HG02970 (cell line): Measurements from ENCODE around the gene PRIMA1.
"Not testable (repeated sequence)": the region's sequence is repeated elsewhere in the genome, so short reads cannot be mapped to it uniquely, and the experiment has no call there.

Experiments
- ATAC-seq: cut with Tn5 transposase; IDR thresholded peaks from one replicate; pipeline ENCODE4 v1.9.1; 2021; ENCODE audit warnings: mild to moderate bottlenecking, moderate library complexity, moderate number of reproducible peaks; ENCODE audit not compliant: unreplicated experiment, low FRiP score

Gene PRIMA1

GRCh38 chr14:93788293-93788542 lies at the start of gene PRIMA1:
TSS of gene PRIMA1 (minus strand) at chr14:93788485. CDS start at chr14:93787718, 767 bp downstream.
- no peak for ATAC-seq

GRCh38 chr14:93834699-93835371 lies 46.5 kb upstream of the PRIMA1 start:
- no peak for ATAC-seq

GRCh38 chr14:93832665-93833064 lies 44.4 kb upstream of the PRIMA1 start:
- no peak for ATAC-seq

- no peak for ATAC-seq
Measured at GRCh38 chr14:93832081-93832480, 43.8 kb upstream of the PRIMA1 start.

GRCh38 chr14:93830753-93831461 lies 42.6 kb upstream of the PRIMA1 start:
- no peak for ATAC-seq

- no peak for ATAC-seq
Measured at GRCh38 chr14:93829839-93830481, 41.7 kb upstream of the PRIMA1 start.

- ATAC-seq = no peak
Measured at GRCh38 chr14:93825235-93825553, 36.9 kb upstream of the PRIMA1 start.

- ATAC-seq = no peak
Measured at GRCh38 chr14:93824518-93825234, 36.4 kb upstream of the PRIMA1 start.

- no peak for ATAC-seq
Measured at GRCh38 chr14:93824076-93824475, 35.8 kb upstream of the PRIMA1 start.

- no peak for ATAC-seq
Measured at GRCh38 chr14:93821051-93821450, 32.8 kb upstream of the PRIMA1 start.

GRCh38 chr14:93818857-93819256 lies 30.6 kb upstream of the PRIMA1 start:
- no peak for ATAC-seq

- no peak for ATAC-seq
Measured at GRCh38 chr14:93811676-93812075, 23.4 kb upstream of the PRIMA1 start.

- no peak for ATAC-seq
Measured at GRCh38 chr14:93811020-93811419, 22.7 kb upstream of the PRIMA1 start.

GRCh38 chr14:93809491-93810420 lies 21.5 kb upstream of the PRIMA1 start:
- not testable (repeated sequence) for ATAC-seq

GRCh38 chr14:93804654-93805053 lies 16.4 kb upstream of the PRIMA1 start:
- no peak for ATAC-seq

GRCh38 chr14:93803408-93804318 lies 15.4 kb upstream of the PRIMA1 start:
- ATAC-seq = no peak

GRCh38 chr14:93799989-93800921 lies 12.0 kb upstream of the PRIMA1 start:
- no peak for ATAC-seq

GRCh38 chr14:93799617-93799988 lies 11.3 kb upstream of the PRIMA1 start:
- no peak for ATAC-seq
